ENCODE measurements around the gene GRWD1. TPM values are rescaled to one million over a fixed set of nuclear protein-coding genes. Genes with fewer than 3 reads are reported as not detected.

The GRWD1 gene
- total and polyA plus RNA-seq, 2 of the 8 experiments (the other 6 are each of a cell fraction or from before 2014, with no cell fraction given), result 36.9 to 61.9 TPM

- POLR2A ChIA-PET (ENCODE audit: partially characterized antibody), result interaction anchor here (1.0 to 2.8 kb wide), 7 partner anchors 10 to 29 kb away, joined by 3 to 6 read pairs (median 5); no protein-coding TSS in a partner anchor
- H3K27me3 ChIP-seq (replicated peaks in 1 of 4; ENCODE audit: control insufficient read depth in 3 of 4, extremely low read depth in 1 of 4, insufficient read depth in 3 of 4, low read length in 3 of 4), result no peaks in the 10 kb centered on the region
- TF ChIP-seq BRCA1 (IDR thresholded peaks at IDR 0.05; ENCODE audit: low read depth, low read length), result 0 out of 2 replicates have a peak, but pooled peaks have one; percentile 31
- peak; percentile 96 for TF ChIP-seq SP4 (IDR thresholded peaks at IDR 0.05; ENCODE audit: low read length)
- TF ChIP-seq SUZ12 (IDR thresholded peaks at IDR 0.05; ENCODE audit: low read length), result no peak
- no peak for TF ChIP-seq SRF (IDR thresholded peaks at IDR 0.05; ENCODE audit: low read depth, low read length)
- peak; percentile 79 for TF ChIP-seq CREB1 (IDR thresholded peaks at IDR 0.05)
- no peak for TF ChIP-seq BACH1 (IDR thresholded peaks at IDR 0.05; ENCODE audit: low read length)
- no peak for TF ChIP-seq BCL11A (IDR thresholded peaks at IDR 0.05; ENCODE audit: low read depth in 2 of 2, low read length in 2 of 2)
- no peak for TF ChIP-seq TCF12 (IDR thresholded peaks at IDR 0.05; ENCODE audit: low read depth, low read length)
- peak; percentile 83; the same call in 1 of the 2 replicates for TF ChIP-seq YY1 (IDR thresholded peaks at IDR 0.05; ENCODE audit: low read depth, low read length)
- no peak for TF ChIP-seq CTCF (IDR thresholded peaks at IDR 0.05; ENCODE audit: control extremely low read depth in 1 of 3, insufficient read depth in 1 of 3, low read depth in 1 of 3, low read length in 3 of 3)
- no peak for TF ChIP-seq TAF1 (IDR thresholded peaks at IDR 0.05; ENCODE audit: low read depth, low read length)
- no peak for TF ChIP-seq CBX5 (IDR thresholded peaks at IDR 0.05; ENCODE audit: low read depth, low read length)
Observed at GRCh38 chr19:48468772-48469288, 23.0 kb downstream of the GRWD1 start.

More at GRCh38 chr19:48468772-48469288, 23.0 kb downstream of the GRWD1 start:
- peak; percentile 92 for FAIRE-seq
- peaks cover 23 to 33% (median 32%) of the 10 kb centered on the region in 4 experiments for H3K36me3 ChIP-seq (ENCODE audit: control insufficient read depth in 2 of 4, insufficient read depth in 4 of 4, low read length in 3 of 4)
- H4K8ac ChIP-seq (ENCODE audit: extremely low read depth, insufficient read depth, low read length), result no peak overlapping the region; the same call in 1 of the 2 replicates
- no peak overlapping the region for H2BK120ac ChIP-seq (replicated peaks; ENCODE audit: low read depth, low read length)
- H3K4ac ChIP-seq (replicated peaks; ENCODE audit: insufficient read length, low read depth, low read length), result peak overlapping the region; percentile 13
- no peaks in the 10 kb centered on the region for H3K9me3 ChIP-seq (ENCODE audit: insufficient read depth in 2 of 2, low read depth in 1 of 2, low read length in 1 of 2)
- CTCF ChIA-PET (ENCODE audit: partially characterized antibody), result no interaction called here
- H2BK12ac ChIP-seq (ENCODE audit: low read depth, low read length), result no peak overlapping the region
- no peak overlapping the region for H3K18ac ChIP-seq (ENCODE audit: extremely low read depth, low read length)
- peak overlapping the region; percentile 62 to 84 (median 80) for H3K4me3 ChIP-seq (ENCODE audit: extremely low read depth in 1 of 4, insufficient read depth in 2 of 4, low read depth in 3 of 4, low read length in 4 of 4)
- no peak overlapping the region for H2BK20ac ChIP-seq (ENCODE audit: low read length)
- H3K4me1 ChIP-seq (replicated peaks in 1 of 4; ENCODE audit: control insufficient read depth in 3 of 4, insufficient read depth in 4 of 4, low read length in 3 of 4), result peaks cover 0 to 9% (median 1%) of the 10 kb centered on the region in 4 experiments; a peak in 3 of 7 replicates
- H4K20me1 ChIP-seq (replicated peaks in 1 of 2; ENCODE audit: control insufficient read depth in 1 of 2, insufficient read depth in 2 of 2, low read length in 2 of 2), result peaks cover 7 to 15% of the 10 kb centered on the region in 2 experiments
- DNase-seq (ENCODE audit: low read depth in 1 of 2, low spot score in 2 of 2), result peak; percentile 97 to 100
- no peaks in the 10 kb centered on the region; the same call in 1 of the 2 replicates for H3K23me2 ChIP-seq (ENCODE audit: low read depth, low read length)
- H2BK5ac ChIP-seq (ENCODE audit: low read depth, low read length), result peak overlapping the region; percentile 96
- no peak overlapping the region for H2AK5ac ChIP-seq (ENCODE audit: low read depth, low read length)
- no peak overlapping the region for H3K14ac ChIP-seq (ENCODE audit: insufficient read length)
- no peak overlapping the region for H2AFZ ChIP-seq (ENCODE audit: low read length)
- no peak overlapping the region for H4K91ac ChIP-seq (replicated peaks; ENCODE audit: insufficient read length, low read length)
- H3K27ac ChIP-seq (ENCODE audit: low read depth, low read length), result peak overlapping the region; percentile 90
- 0 out of 2 replicates have a peak, but pooled peaks cover 4% of the 10 kb centered on the region for H3K79me1 ChIP-seq (ENCODE audit: low read depth, low read length)
- H3K79me2 ChIP-seq (ENCODE audit: control insufficient read depth in 1 of 2, insufficient read depth in 2 of 2, low read length in 2 of 2), result peaks cover 0 to 12% of the 10 kb centered on the region in 2 experiments; a peak in 1 of 4 replicates
- H3K4me2 ChIP-seq (ENCODE audit: insufficient read depth in 1 of 2, low read depth in 2 of 2, low read length in 2 of 2), result peak overlapping the region; percentile 65 to 69
- peak overlapping the region in 3 of 4 experiments; percentile 81 to 93 (median 90); a peak in 6 of 7 replicates for H3K9ac ChIP-seq (replicated peaks in 1 of 4; ENCODE audit: extremely low read depth in 1 of 4, low read depth in 3 of 4, low read length in 3 of 4)
- no peak overlapping the region for H2BK15ac ChIP-seq (ENCODE audit: low read length)
- no peak overlapping the region for H3K56ac ChIP-seq (replicated peaks; ENCODE audit: insufficient read length, low read depth, low read length)
- H3K23ac ChIP-seq (ENCODE audit: insufficient read length), result no peak overlapping the region
- peak overlapping the region; percentile 63 for H4K5ac ChIP-seq (ENCODE audit: insufficient read length, low read depth, low read length)
- WGBS, 2 experiments (ENCODE audit: extremely low coverage in 1 of 2, insufficient coverage in 1 of 2, insufficient read length in 1 of 2, insufficient replicate concordance in 2 of 2, low coverage in 1 of 2, low lambda C conversion rate in 2 of 2, missing lambda C conversion rate in 1 of 2), result 1% methylated on average over 36 of the region's 36 CpGs; no CpG with 5 or more reads in 1 of the 2 experiments
